H9 (cell line): Measurements from ENCODE around the gene MRPL3. TPM values are rescaled to one million over a fixed set of nuclear protein-coding genes. Genes with fewer than 3 reads are reported as not detected.

Experiments
- DNase-seq: peaks from one replicate; pipeline ENCODE4 v3.0.0-alpha.2; 2017
- H2AFZ ChIP-seq: one replicate; pipeline ENCODE4 v1.6.1; 2013; ENCODE audit warnings: mild to moderate bottlenecking, low read length, control low read depth, moderate library complexity
- H2AK5ac ChIP-seq: 2 replicates; pipeline ENCODE4 v1.6.1; 2013; ENCODE audit warnings: low read length, control low read depth, mixed read lengths; ENCODE audit not compliant: insufficient read length
- H2BK120ac ChIP-seq: one replicate; pipeline ENCODE4 v1.6.1; 2013; ENCODE audit warnings: low read depth, mild to moderate bottlenecking, low read length, control low read depth, inconsistent platforms; ENCODE audit not compliant: poor library complexity, severe bottlenecking
- H2BK12ac ChIP-seq: 2 replicates; pipeline ENCODE4 v1.6.1; 2013; ENCODE audit warnings: low read length, control low read depth, mixed read lengths, low read depth; ENCODE audit not compliant: insufficient read length
- H2BK15ac ChIP-seq: 2 replicates; pipeline ENCODE4 v1.6.1; 2013; ENCODE audit warnings: low read depth, low read length, control low read depth
- H2BK20ac ChIP-seq: one replicate; pipeline ENCODE4 v1.6.1; 2013; ENCODE audit warnings: low read depth, mild to moderate bottlenecking, low read length, control low read depth, inconsistent platforms; ENCODE audit not compliant: poor library complexity, severe bottlenecking
- H2BK5ac ChIP-seq: 2 replicates; pipeline ENCODE4 v1.6.1; 2013; ENCODE audit warnings: low read length, control low read depth, mixed read lengths; ENCODE audit not compliant: insufficient read length
- H3K14ac ChIP-seq: 2 replicates; pipeline ENCODE4 v1.6.1; 2013; ENCODE audit warnings: low read length, control low read depth; ENCODE audit not compliant: insufficient read depth
- H3K18ac ChIP-seq: 2 replicates; pipeline ENCODE4 v1.6.1; 2013; ENCODE audit warnings: low read depth, mild to moderate bottlenecking, mixed read lengths, low read length, control low read depth; ENCODE audit not compliant: insufficient read length
- H3K23ac ChIP-seq: 2 replicates; pipeline ENCODE4 v1.6.1; 2013; ENCODE audit warnings: low read length, control low read depth, mixed read lengths, low read depth; ENCODE audit not compliant: insufficient read length
- H3K23me2 ChIP-seq: 2 replicates; pipeline ENCODE4 v1.6.1; 2013; ENCODE audit warnings: low read depth, mild to moderate bottlenecking, mixed read lengths, low read length, control low read depth; ENCODE audit not compliant: insufficient read length, poor library complexity, severe bottlenecking
- H3K27ac ChIP-seq: 2 replicates; pipeline ENCODE4 v1.5.1; 2013; ENCODE audit warnings: low read length, control low read depth, mixed read lengths, low read depth; ENCODE audit not compliant: insufficient read length
- H3K27me3 ChIP-seq: 2 replicates; pipeline ENCODE4 v1.6.1; 2013; ENCODE audit warnings: low read length, control low read depth, inconsistent platforms; ENCODE audit not compliant: insufficient read depth
- H3K4ac ChIP-seq: 2 replicates; pipeline ENCODE4 v1.6.1; 2013; ENCODE audit warnings: low read depth, mild to moderate bottlenecking, control low read depth, inconsistent platforms, low read length, moderate library complexity
- H3K4me1 ChIP-seq: 2 replicates; pipeline ENCODE4 v1.6.1; 2013; ENCODE audit warnings: low read length, control low read depth, inconsistent platforms; ENCODE audit not compliant: insufficient read depth
- H3K4me2 ChIP-seq: 2 replicates; pipeline ENCODE4 v1.6.1; 2013; ENCODE audit warnings: low read length, control low read depth, mixed read lengths; ENCODE audit not compliant: insufficient read length, insufficient read depth
- H3K56ac ChIP-seq: 2 replicates; pipeline ENCODE4 v1.6.1; 2013; ENCODE audit warnings: low read depth, mild to moderate bottlenecking, mixed read lengths, low read length, control low read depth; ENCODE audit not compliant: insufficient read length
- H3K79me1 ChIP-seq: 2 replicates; pipeline ENCODE4 v1.6.1; 2013; ENCODE audit warnings: low read depth, mild to moderate bottlenecking, moderate library complexity, low read length, control low read depth, inconsistent platforms; ENCODE audit not compliant: insufficient read depth, poor library complexity, severe bottlenecking
- H3K79me2 ChIP-seq: 2 replicates; pipeline ENCODE4 v1.6.1; 2013; ENCODE audit warnings: low read length, control low read depth, inconsistent platforms; ENCODE audit not compliant: insufficient read depth
- H3K9ac ChIP-seq: 2 replicates; pipeline ENCODE4 v1.6.1; 2013; ENCODE audit warnings: low read length, control low read depth, mixed read lengths; ENCODE audit not compliant: insufficient read length; ENCODE audit errors: extremely low read depth
- H3K9me3 ChIP-seq: one replicate; pipeline ENCODE4 v1.6.1; 2013; ENCODE audit warnings: low read depth, low read length, inconsistent platforms; ENCODE audit not compliant: control insufficient read depth
- H3T11ph ChIP-seq: one replicate; pipeline ENCODE4 v1.6.1; 2013; ENCODE audit warnings: mild to moderate bottlenecking, low read length, control low read depth, inconsistent platforms
- H4K20me1 ChIP-seq: one replicate; pipeline ENCODE4 v1.6.1; 2013; ENCODE audit not compliant: control insufficient read depth, insufficient read length, insufficient read depth
- H4K5ac ChIP-seq: 2 replicates; pipeline ENCODE4 v1.6.1; 2013; ENCODE audit warnings: low read depth, mild to moderate bottlenecking, mixed read lengths, low read length, control low read depth; ENCODE audit not compliant: insufficient read length
- H4K8ac ChIP-seq: replicated peaks from 2 replicates; pipeline ENCODE4 v1.6.1; 2013; ENCODE audit warnings: low read length, control low read depth, mixed read lengths, low read depth; ENCODE audit not compliant: insufficient read length
- H4K91ac ChIP-seq: 2 replicates; pipeline ENCODE4 v1.6.1; 2013; ENCODE audit warnings: low read depth, mild to moderate bottlenecking, moderate library complexity, mixed read lengths, low read length, control low read depth; ENCODE audit not compliant: insufficient read length
- H3K27ac Mint-ChIP-seq, 3 experiments: 2 replicates in 2 of 3; 3 replicates in 1 of 3; pipeline ENCODE4 v1.8.0; 2020 to 2021; ENCODE audit warnings: mixed read lengths in 3 of 3, mild to moderate bottlenecking in 1 of 3, moderate library complexity in 1 of 3
- H3K27me3 Mint-ChIP-seq: 2 replicates; pipeline ENCODE4 v1.8.0; 2021; ENCODE audit warnings: low read depth, mild to moderate bottlenecking, moderate library complexity, mixed read lengths
- H3K36me3 Mint-ChIP-seq, 3 experiments: 2 replicates in 2 of 3; 3 replicates in 1 of 3; pipeline ENCODE4 v1.8.0; 2020 to 2021; ENCODE audit warnings: low read depth in 3 of 3, mixed read lengths in 3 of 3; ENCODE audit not compliant: insufficient read depth in 1 of 3
- H3K4me1 Mint-ChIP-seq, 2 experiments: 2 replicates each; pipeline ENCODE4 v1.8.0; 2020; ENCODE audit warnings: mixed read lengths in 2 of 2
- H3K4me3 Mint-ChIP-seq, 2 experiments: 2 replicates in 1 of 2; 3 replicates in 1 of 2; pipeline ENCODE4 v1.8.0; 2020 to 2021; ENCODE audit warnings: mild to moderate bottlenecking in 2 of 2, mixed read lengths in 2 of 2, moderate library complexity in 1 of 2
- H3K9me3 Mint-ChIP-seq, 2 experiments: 2 replicates in 1 of 2; 3 replicates in 1 of 2; pipeline ENCODE4 v1.8.0; 2020; ENCODE audit warnings: mild to moderate bottlenecking in 2 of 2, mixed read lengths in 2 of 2, moderate library complexity in 1 of 2
- total RNA-seq: library from RNA; stranded (reverse); gene quantifications from 2 replicates; pipeline ENCODE4 v1.2.1, GENCODE V29; 2021
- TF ChIP-seq, protein P1 (sequence below): fragments of 200-600 bp; sonication (generic); conservative IDR thresholded peaks from 3 replicates; pipeline ENCODE4 v1.8.0; 2021; ENCODE audit warnings: antibody characterized with exemption, mild to moderate bottlenecking

MRPL3 gene
- total RNA-seq, 1 experiment from 2014 or later, result 154 TPM

GRCh38 chr3:131503320-131503635, 507 bp upstream of the MRPL3 start:
- Histone ChIP-seq H3K79me1 (no peaks in the 10 kb centered on the region), H3K23ac (no peak overlapping the region), H2BK12ac (no peak overlapping the region), H3K23me2 (peaks cover 9% of the 10 kb centered on the region), H2BK20ac (no peak overlapping the region), H3K79me2 (peaks cover 19% of the 10 kb centered on the region; the same call in 1 of the 2 replicates), H3K18ac (no peak overlapping the region), H3K27ac (no peak overlapping the region), H3K9ac (no peak overlapping the region), H3K4ac (no peak overlapping the region), H4K5ac (no peak overlapping the region), H3K27me3 (no peaks in the 10 kb centered on the region; the same call in 1 of the 2 replicates), H2AK5ac (no peak overlapping the region), H3T11ph (no peak overlapping the region), H4K8ac (no peak overlapping the region), H3K4me2 (peak overlapping the region; percentile 91), H3K9me3 (no peaks in the 10 kb centered on the region), H2AFZ (peak overlapping the region; percentile 66), H3K14ac (no peak overlapping the region), H2BK5ac (no peak overlapping the region), H2BK120ac (no peak overlapping the region), H3K56ac (no peak overlapping the region), H4K91ac (no peak overlapping the region), H2BK15ac (no peak overlapping the region), H4K20me1 (no peaks in the 10 kb centered on the region), H3K4me1 (no peaks in the 10 kb centered on the region)
- peaks cover 0 to 3% of the 10 kb centered on the region in 2 experiments; a peak in 1 of 5 replicates for H3K9me3 Mint-ChIP-seq
- peaks cover 43% of the 10 kb centered on the region for H3K27me3 Mint-ChIP-seq
- TF ChIP-seq, protein P1, sequence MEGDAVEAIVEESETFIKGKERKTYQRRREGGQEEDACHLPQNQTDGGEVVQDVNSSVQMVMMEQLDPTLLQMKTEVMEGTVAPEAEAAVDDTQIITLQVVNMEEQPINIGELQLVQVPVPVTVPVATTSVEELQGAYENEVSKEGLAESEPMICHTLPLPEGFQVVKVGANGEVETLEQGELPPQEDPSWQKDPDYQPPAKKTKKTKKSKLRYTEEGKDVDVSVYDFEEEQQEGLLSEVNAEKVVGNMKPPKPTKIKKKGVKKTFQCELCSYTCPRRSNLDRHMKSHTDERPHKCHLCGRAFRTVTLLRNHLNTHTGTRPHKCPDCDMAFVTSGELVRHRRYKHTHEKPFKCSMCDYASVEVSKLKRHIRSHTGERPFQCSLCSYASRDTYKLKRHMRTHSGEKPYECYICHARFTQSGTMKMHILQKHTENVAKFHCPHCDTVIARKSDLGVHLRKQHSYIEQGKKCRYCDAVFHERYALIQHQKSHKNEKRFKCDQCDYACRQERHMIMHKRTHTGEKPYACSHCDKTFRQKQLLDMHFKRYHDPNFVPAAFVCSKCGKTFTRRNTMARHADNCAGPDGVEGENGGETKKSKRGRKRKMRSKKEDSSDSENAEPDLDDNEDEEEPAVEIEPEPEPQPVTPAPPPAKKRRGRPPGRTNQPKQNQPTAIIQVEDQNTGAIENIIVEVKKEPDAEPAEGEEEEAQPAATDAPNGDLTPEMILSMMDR, result no peak
- no peak overlapping the region for H3K27ac Mint-ChIP-seq
- peaks cover 8 to 9% of the 10 kb centered on the region in 2 experiments for H3K4me1 Mint-ChIP-seq
- H3K36me3 Mint-ChIP-seq, result peaks cover 23 to 27% (median 26%) of the 10 kb centered on the region in 3 experiments
- no peak for DNase-seq
- peak overlapping the region; percentile 99 to 100 for H3K4me3 Mint-ChIP-seq
